AG08395 (cell line): Measurements from ENCODE around the gene LTF.
"Not testable (repeated sequence)": the region's sequence is repeated elsewhere in the genome, so short reads cannot be mapped to it uniquely, and the experiment has no call there.

Source experiments
- DNase-seq: peaks from one replicate; pipeline ENCODE4 v3.0.0; 2012; ENCODE audit warnings: mixed read lengths, low spot score

Gene LTF

GRCh38 chr3:46412786-46413298 lies 51.9 kb downstream of the LTF start:
- DNase-seq: no peak

GRCh38 chr3:46411271-46411670 lies 53.4 kb downstream of the LTF start:
- no peak for DNase-seq

GRCh38 chr3:46410669-46411068 lies 54.0 kb downstream of the LTF start:
- DNase-seq: no peak

GRCh38 chr3:46409739-46410489 lies 54.8 kb downstream of the LTF start:
- DNase-seq: no peak

GRCh38 chr3:46408853-46409252 lies 55.9 kb downstream of the LTF start:
- DNase-seq: no peak

- DNase-seq: no peak
Observed at GRCh38 chr3:46407970-46408369, 56.7 kb downstream of the LTF start.

GRCh38 chr3:46406788-46407611 lies 57.7 kb downstream of the LTF start, which contains the start of the genes CCR5AS and CCRL2:
CCR5AS (minus strand) TSS chr3:46407066.
CCRL2 (plus strand) TSS chr3:46407259; CDS start chr3:46408080, 821 bp downstream.
- peak; percentile 75 for DNase-seq

- DNase-seq: no peak
Observed at GRCh38 chr3:46406443-46406787, 58.3 kb downstream of the LTF start.

- no peak for DNase-seq
Observed at GRCh38 chr3:46405301-46406019, 59.2 kb downstream of the LTF start.

GRCh38 chr3:46402902-46403301 lies 61.8 kb downstream of the LTF start:
- not testable (repeated sequence) for DNase-seq

- no peak for DNase-seq
Observed at GRCh38 chr3:46401579-46401978, 63.1 kb downstream of the LTF start.

- no peak for DNase-seq
Observed at GRCh38 chr3:46400846-46401245, 63.9 kb downstream of the LTF start.

- peak; percentile 40 for DNase-seq
Observed at GRCh38 chr3:46400000-46400734, 64.5 kb downstream of the LTF start.

- DNase-seq: no peak
Observed at GRCh38 chr3:46399557-46399956, 65.1 kb downstream of the LTF start.

- DNase-seq: no peak
Observed at GRCh38 chr3:46399098-46399497, 65.6 kb downstream of the LTF start.

- no peak for DNase-seq
Observed at GRCh38 chr3:46398186-46398955, 66.3 kb downstream of the LTF start.

GRCh38 chr3:46397111-46397510 lies 67.6 kb downstream of the LTF start:
- no peak for DNase-seq

GRCh38 chr3:46395766-46396530 lies 68.8 kb downstream of the LTF start:
- DNase-seq: no peak

GRCh38 chr3:46395210-46395661 lies 69.5 kb downstream of the LTF start:
- DNase-seq: no peak
